Measurements from ENCODE around the gene SYCP2L.
A peak's percentile ranks its signal among the peaks of the same experiment; 100 is the strongest.
"Not testable (repeated sequence)": the region's sequence is repeated elsewhere in the genome, so short reads cannot be mapped to it uniquely, and the experiment has no call there.

Gene SYCP2L

GRCh38 chr6:10886691-10887502, at the start of gene SYCP2L:
Gene SYCP2L (plus strand): TSS chr6:10887052. CDS start chr6:10887127, 75 bp downstream.
- H3K36me3 ChIP-seq (ENCODE audit: control insufficient read depth, insufficient read depth, low read length) = no peaks in the 10 kb centered on the region
- peak within 1 kb of the TSS; percentile 77 for H3K9ac ChIP-seq (ENCODE audit: low read depth, low read length)
- H3K9me3 ChIP-seq (ENCODE audit: control insufficient read depth, insufficient read depth, low read length) = no peaks in the 10 kb centered on the region
- H3K4me1 ChIP-seq (ENCODE audit: control insufficient read depth, insufficient read depth, low read length) = no peaks in the 10 kb centered on the region
- peak within 1 kb of the TSS; percentile 94 for H3K4me3 ChIP-seq (ENCODE audit: low read depth, low read length)
- H3K27me3 ChIP-seq (ENCODE audit: control insufficient read depth, insufficient read depth, low read length) = peaks cover 46% of the 10 kb centered on the region
- H3K27ac ChIP-seq (ENCODE audit: low read depth, low read length) = peak within 1 kb of the TSS; percentile 79

DNA sequence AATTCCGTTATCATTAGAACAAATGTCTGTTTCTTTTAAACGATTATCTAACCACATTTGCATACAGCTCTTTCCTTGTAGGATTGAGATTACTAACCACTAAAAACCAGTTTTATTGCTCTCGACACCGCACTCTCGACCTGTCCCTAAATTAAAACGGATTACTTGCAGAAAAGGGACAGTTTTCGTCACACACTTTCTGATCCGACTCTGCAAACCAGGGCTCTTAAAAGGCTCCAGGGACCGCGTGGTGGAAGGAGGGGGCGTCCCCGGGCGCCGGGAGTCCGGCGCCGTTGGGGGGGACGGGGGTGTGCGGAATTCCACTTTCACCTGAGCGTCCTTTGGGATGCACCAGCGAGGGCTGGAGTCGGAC, 49.2 kb upstream of the SYCP2L start:
- H3K4me1 ChIP-seq (ENCODE audit: control insufficient read depth, insufficient read depth, low read length) = 0 out of 2 replicates have a peak, but pooled peaks cover 4% of the 10 kb centered on the region
- peak overlapping the region; percentile 43; the same call in 1 of the 2 replicates for H3K9ac ChIP-seq (ENCODE audit: low read depth, low read length)
- peaks cover 17% of the 10 kb centered on the region for H3K27me3 ChIP-seq (ENCODE audit: control insufficient read depth, insufficient read depth, low read length)
- H3K4me3 ChIP-seq (ENCODE audit: low read depth, low read length) = peak overlapping the region; percentile 81
- H3K36me3 ChIP-seq (ENCODE audit: control insufficient read depth, insufficient read depth, low read length) = no peaks in the 10 kb centered on the region
- H3K9me3 ChIP-seq (ENCODE audit: control insufficient read depth, insufficient read depth, low read length) = no peaks in the 10 kb centered on the region; the same call in 1 of the 2 replicates
- peak overlapping the region; percentile 90 for H3K27ac ChIP-seq (ENCODE audit: low read depth, low read length)

- H3K4me1 ChIP-seq (ENCODE audit: control insufficient read depth, insufficient read depth, low read length) = 0 out of 2 replicates have a peak, but pooled peaks cover 4% of the 10 kb centered on the region
- peak within 1 kb of the TSS; percentile 90 for H3K27ac ChIP-seq (ENCODE audit: low read depth, low read length)
- H3K9me3 ChIP-seq (ENCODE audit: control insufficient read depth, insufficient read depth, low read length) = no peaks in the 10 kb centered on the region; the same call in 1 of the 2 replicates
- H3K9ac ChIP-seq (ENCODE audit: low read depth, low read length) = peak within 1 kb of the TSS; percentile 43; the same call in 1 of the 2 replicates
- H3K36me3 ChIP-seq (ENCODE audit: control insufficient read depth, insufficient read depth, low read length) = no peaks in the 10 kb centered on the region
- H3K4me3 ChIP-seq (ENCODE audit: low read depth, low read length) = peak within 1 kb of the TSS; percentile 81
- peaks cover 17% of the 10 kb centered on the region for H3K27me3 ChIP-seq (ENCODE audit: control insufficient read depth, insufficient read depth, low read length)
These were observed 48.7 kb upstream of the SYCP2L start, which contains the start of gene MAK for GRCh38 chr6:10837995-10838793. Gene MAK (minus strand): TSS chr6:10838539. CDS start chr6:10830648, 7,891 bp downstream.

GRCh38 chr6:10838794-10839333, 48.0 kb upstream of the SYCP2L start:
- Histone ChIP-seq H3K9ac (ENCODE audit: low read depth, low read length) (no peak overlapping the region; the same call in 1 of the 2 replicates), H3K9me3 (ENCODE audit: control insufficient read depth, insufficient read depth, low read length) (no peaks in the 10 kb centered on the region; the same call in 1 of the 2 replicates), H3K27me3 (ENCODE audit: control insufficient read depth, insufficient read depth, low read length) (peaks cover 17% of the 10 kb centered on the region), H3K4me3 (ENCODE audit: low read depth, low read length) (peak overlapping the region; percentile 81), H3K36me3 (ENCODE audit: control insufficient read depth, insufficient read depth, low read length) (no peaks in the 10 kb centered on the region), H3K4me1 (ENCODE audit: control insufficient read depth, insufficient read depth, low read length) (0 out of 2 replicates have a peak, but pooled peaks cover 4% of the 10 kb centered on the region), H3K27ac (ENCODE audit: low read depth, low read length) (no peak overlapping the region)

- no peak overlapping the region for H3K4me3 ChIP-seq (ENCODE audit: low read depth, low read length)
- no peak overlapping the region for H3K9ac ChIP-seq (ENCODE audit: low read depth, low read length)
- H3K9me3 ChIP-seq (ENCODE audit: control insufficient read depth, insufficient read depth, low read length) = no peaks in the 10 kb centered on the region
- H3K27me3 ChIP-seq (ENCODE audit: control insufficient read depth, insufficient read depth, low read length) = no peaks in the 10 kb centered on the region
- no peak overlapping the region for H3K27ac ChIP-seq (ENCODE audit: low read depth, low read length)
- H3K4me1 ChIP-seq (ENCODE audit: control insufficient read depth, insufficient read depth, low read length) = 0 out of 2 replicates have a peak, but pooled peaks cover 4% of the 10 kb centered on the region
- no peaks in the 10 kb centered on the region for H3K36me3 ChIP-seq (ENCODE audit: control insufficient read depth, insufficient read depth, low read length)
These were observed 43.3 kb upstream of the SYCP2L start for GRCh38 chr6:10843554-10843953.

GRCh38 chr6:10847684-10848083, 39.2 kb upstream of the SYCP2L start:
- H3K9me3 ChIP-seq (ENCODE audit: control insufficient read depth, insufficient read depth, low read length) = no peaks in the 10 kb centered on the region
- H3K9ac ChIP-seq (ENCODE audit: low read depth, low read length) = no peak overlapping the region
- H3K27ac ChIP-seq (ENCODE audit: low read depth, low read length) = no peak overlapping the region
- H3K27me3 ChIP-seq (ENCODE audit: control insufficient read depth, insufficient read depth, low read length) = no peaks in the 10 kb centered on the region
- H3K4me1 ChIP-seq (ENCODE audit: control insufficient read depth, insufficient read depth, low read length) = no peaks in the 10 kb centered on the region
- no peak overlapping the region for H3K4me3 ChIP-seq (ENCODE audit: low read depth, low read length)
- H3K36me3 ChIP-seq (ENCODE audit: control insufficient read depth, insufficient read depth, low read length) = no peaks in the 10 kb centered on the region

GRCh38 chr6:10849901-10850300, 37.0 kb upstream of the SYCP2L start:
- Histone ChIP-seq H3K9me3 (ENCODE audit: control insufficient read depth, insufficient read depth, low read length) (0 out of 2 replicates have a peak, but pooled peaks cover 3% of the 10 kb centered on the region), H3K36me3 (ENCODE audit: control insufficient read depth, insufficient read depth, low read length) (no peaks in the 10 kb centered on the region), H3K4me1 (ENCODE audit: control insufficient read depth, insufficient read depth, low read length) (peaks cover 2% of the 10 kb centered on the region; the same call in 1 of the 2 replicates), H3K27ac (ENCODE audit: low read depth, low read length) (no peak overlapping the region), H3K9ac (ENCODE audit: low read depth, low read length) (no peak overlapping the region), H3K27me3 (ENCODE audit: control insufficient read depth, insufficient read depth, low read length) (no peaks in the 10 kb centered on the region), H3K4me3 (ENCODE audit: low read depth, low read length) (no peak overlapping the region)

GRCh38 chr6:10850728-10851127, 36.1 kb upstream of the SYCP2L start:
- Histone ChIP-seq H3K4me1 (ENCODE audit: control insufficient read depth, insufficient read depth, low read length) (peaks cover 4% of the 10 kb centered on the region; the same call in 1 of the 2 replicates), H3K36me3 (ENCODE audit: control insufficient read depth, insufficient read depth, low read length) (no peaks in the 10 kb centered on the region), H3K4me3 (ENCODE audit: low read depth, low read length) (no peak overlapping the region), H3K9me3 (ENCODE audit: control insufficient read depth, insufficient read depth, low read length) (0 out of 2 replicates have a peak, but pooled peaks cover 3% of the 10 kb centered on the region), H3K27ac (ENCODE audit: low read depth, low read length) (no peak overlapping the region), H3K27me3 (ENCODE audit: control insufficient read depth, insufficient read depth, low read length) (no peaks in the 10 kb centered on the region), H3K9ac (ENCODE audit: low read depth, low read length) (no peak overlapping the region)

DNA sequence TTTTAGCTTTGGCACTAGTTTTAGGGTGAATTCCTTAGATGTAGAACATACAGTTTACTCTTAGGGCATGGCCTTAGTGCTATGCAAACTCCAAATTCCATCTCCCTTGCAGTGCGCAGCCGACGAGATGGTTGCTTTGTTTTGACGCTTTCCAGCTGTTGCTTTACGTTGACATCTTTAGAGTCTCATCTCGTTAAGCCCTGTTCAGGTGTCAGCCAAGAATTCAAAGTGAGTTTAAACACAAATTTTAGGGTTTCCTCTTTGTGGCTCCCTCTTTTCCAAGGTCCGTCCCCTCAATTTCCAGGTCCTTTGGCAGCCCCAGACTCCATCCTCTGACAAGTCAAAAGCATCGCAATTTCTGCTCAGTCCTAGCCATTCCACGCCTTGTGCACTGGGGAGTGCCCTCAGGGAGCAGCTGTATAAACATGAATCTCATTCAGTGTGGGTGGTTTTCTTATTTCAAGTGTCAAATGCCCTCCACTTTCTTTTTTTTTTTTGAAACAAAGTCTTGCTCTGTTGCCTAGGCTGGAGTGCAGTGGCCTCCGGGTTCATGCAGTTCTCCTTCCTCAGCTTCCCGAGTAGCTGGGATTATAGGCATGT, 34.4 kb upstream of the SYCP2L start:
- no peak overlapping the region for H3K27ac ChIP-seq (ENCODE audit: low read depth, low read length)
- no peaks in the 10 kb centered on the region for H3K36me3 ChIP-seq (ENCODE audit: control insufficient read depth, insufficient read depth, low read length)
- H3K4me1 ChIP-seq (ENCODE audit: control insufficient read depth, insufficient read depth, low read length) = peaks cover 4% of the 10 kb centered on the region; the same call in 1 of the 2 replicates
- no peak overlapping the region for H3K9ac ChIP-seq (ENCODE audit: low read depth, low read length)
- no peaks in the 10 kb centered on the region for H3K27me3 ChIP-seq (ENCODE audit: control insufficient read depth, insufficient read depth, low read length)
- no peak overlapping the region for H3K4me3 ChIP-seq (ENCODE audit: low read depth, low read length)
- 0 out of 2 replicates have a peak, but pooled peaks cover 3% of the 10 kb centered on the region for H3K9me3 ChIP-seq (ENCODE audit: control insufficient read depth, insufficient read depth, low read length)

DNA sequence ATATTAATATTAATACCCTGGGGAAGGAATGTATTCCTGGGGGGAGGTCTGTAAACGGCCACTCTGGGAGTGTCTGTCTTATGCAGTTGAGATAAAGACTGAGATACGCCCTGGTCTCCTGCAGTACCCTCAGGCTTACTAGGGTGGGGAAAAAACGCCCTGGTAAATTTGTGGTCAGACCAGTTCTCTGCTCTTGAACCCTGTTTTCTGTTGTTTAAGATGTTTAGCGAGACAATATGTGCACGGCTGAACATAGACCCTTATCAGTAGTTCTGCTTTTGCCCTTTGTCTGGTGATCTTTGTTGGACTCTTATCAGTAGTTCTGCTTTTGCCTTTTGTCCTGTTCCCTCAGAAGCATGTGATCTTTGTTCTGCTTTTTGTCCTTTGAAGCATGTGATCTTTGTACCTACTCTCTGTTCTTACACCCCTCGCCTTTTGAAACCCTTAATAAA, 33.0 kb upstream of the SYCP2L start:
- H3K27me3 ChIP-seq (ENCODE audit: control insufficient read depth, insufficient read depth, low read length); H3K4me3 ChIP-seq (ENCODE audit: low read depth, low read length); H3K4me1 ChIP-seq (ENCODE audit: control insufficient read depth, insufficient read depth, low read length); H3K27ac ChIP-seq (ENCODE audit: low read depth, low read length); H3K9me3 ChIP-seq (ENCODE audit: control insufficient read depth, insufficient read depth, low read length); H3K36me3 ChIP-seq (ENCODE audit: control insufficient read depth, insufficient read depth, low read length); H3K9ac ChIP-seq (ENCODE audit: low read depth, low read length): not testable (repeated sequence)

Measured in HUES48 (cell line).